Mononuclear cell (primary cell): Measurements from ENCODE around the gene CCN5. TPM values are rescaled to one million over a fixed set of nuclear protein-coding genes. Genes with fewer than 3 reads are reported as not detected.

ENCODE experiments used
- H3K27me3 ChIP-seq: 2 replicates; pipeline ENCODE4 v1.6.0; 2011; ENCODE audit warnings: low read length, control low read depth; ENCODE audit not compliant: insufficient read depth
- H3K4me1 ChIP-seq: 2 replicates; pipeline ENCODE4 v1.5.1; 2011; ENCODE audit warnings: mild to moderate bottlenecking, low read length, control low read depth; ENCODE audit not compliant: insufficient read depth
- H3K4me3 ChIP-seq: 2 replicates; pipeline ENCODE4 v1.5.1; 2011; ENCODE audit warnings: mild to moderate bottlenecking, low read length, moderate library complexity
- H3K9me3 ChIP-seq: 2 replicates; pipeline ENCODE4 v1.5.1; 2011; ENCODE audit warnings: low read depth, mild to moderate bottlenecking, control low read depth, low read length
- total RNA-seq: library from RNA; depleted of rRNA; stranded (reverse); fragments of >200 nt; gene quantifications from one replicate; pipeline ENCODE4 v1.2.3, GENCODE V29; 2012

Gene CCN5
- total RNA-seq, 1 donor = not detected

DNA sequence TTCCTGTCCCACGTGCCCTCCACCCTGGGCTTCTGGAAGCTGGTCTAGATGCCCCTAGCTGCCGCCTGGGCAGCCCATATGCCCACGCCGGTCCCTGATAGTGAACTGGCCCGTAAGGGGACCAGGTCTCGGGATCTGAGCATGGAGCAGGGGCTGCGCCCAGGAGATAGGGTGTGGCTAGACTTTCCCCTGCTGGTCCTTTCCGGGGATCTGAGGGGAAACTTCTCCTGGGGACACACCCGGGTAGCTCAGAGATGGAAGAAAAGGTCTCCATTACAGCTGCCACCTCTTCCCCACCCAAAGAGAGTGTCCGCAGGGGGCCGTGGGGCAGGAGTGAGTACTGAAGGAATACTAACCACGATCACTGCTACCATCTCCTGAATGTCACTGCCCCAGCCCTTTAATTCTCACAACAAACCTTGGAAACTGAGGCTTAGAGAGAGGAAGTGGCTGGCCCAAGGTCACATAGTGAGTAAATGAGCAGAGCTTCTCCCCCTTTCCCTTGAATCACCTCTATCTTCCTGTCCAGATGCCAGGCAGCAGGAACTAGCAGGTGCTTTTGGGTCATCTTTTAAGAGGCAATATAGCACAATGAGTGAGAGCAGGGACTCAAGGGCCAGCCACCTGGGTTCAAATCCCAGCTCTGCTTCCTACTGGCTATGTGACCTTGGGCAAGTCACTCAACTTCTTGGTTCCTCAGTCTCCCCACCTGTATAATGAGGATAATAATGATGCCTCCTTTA, 11.8 kb upstream of the CCN5 start:
- no peaks in the 10 kb centered on the region for H3K27me3 ChIP-seq
- H3K4me1 ChIP-seq = no peaks in the 10 kb centered on the region
- no peaks in the 10 kb centered on the region for H3K9me3 ChIP-seq
- no peak overlapping the region for H3K4me3 ChIP-seq

GRCh38 chr20:44703956-44704488, 11.1 kb upstream of the CCN5 start:
- Histone ChIP-seq H3K4me1 (no peaks in the 10 kb centered on the region), H3K27me3 (no peaks in the 10 kb centered on the region), H3K9me3 (no peaks in the 10 kb centered on the region), H3K4me3 (no peak overlapping the region)

GRCh38 chr20:44704551-44704971, 10.6 kb upstream of the CCN5 start:
- H3K4me1 ChIP-seq = no peaks in the 10 kb centered on the region
- H3K4me3 ChIP-seq = no peak overlapping the region
- H3K27me3 ChIP-seq = no peaks in the 10 kb centered on the region
- no peaks in the 10 kb centered on the region for H3K9me3 ChIP-seq

DNA sequence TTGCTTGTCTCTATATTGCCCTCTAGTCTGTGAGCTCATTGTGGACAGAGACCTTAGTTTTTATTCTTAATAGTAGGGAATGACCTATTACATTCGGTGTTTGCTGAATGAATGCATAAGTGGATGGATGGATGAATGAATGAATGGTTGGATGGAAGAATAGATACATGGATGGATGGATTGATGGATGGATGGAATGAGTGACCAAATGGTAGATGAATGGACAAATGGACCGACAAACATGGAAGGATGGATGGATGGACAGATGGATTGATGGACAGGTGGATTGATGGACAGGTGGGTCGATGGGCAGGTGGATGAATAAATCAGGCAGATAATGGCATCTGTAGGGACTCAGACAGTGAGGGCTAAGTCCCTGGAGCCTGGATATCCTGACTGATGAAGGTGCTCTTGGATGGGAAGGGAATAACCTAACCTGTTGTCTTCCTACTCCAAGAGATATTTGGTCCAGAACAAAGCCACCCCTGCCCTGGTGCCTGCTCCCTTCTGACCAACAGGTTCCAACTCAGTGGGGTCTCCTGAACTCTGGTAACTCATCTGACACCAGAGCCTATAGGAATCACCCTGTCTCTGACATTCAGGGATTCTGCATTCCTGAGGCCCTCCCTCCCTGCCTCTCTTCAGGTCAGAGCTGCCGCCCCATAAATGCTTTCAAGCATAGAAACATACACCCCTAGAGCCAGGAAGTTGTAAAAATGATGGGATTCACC, 9.6 kb upstream of the CCN5 start:
- Histone ChIP-seq H3K27me3 (no peaks in the 10 kb centered on the region), H3K9me3 (no peaks in the 10 kb centered on the region), H3K4me1 (no peaks in the 10 kb centered on the region), H3K4me3 (no peak overlapping the region)

GRCh38 chr20:44706301-44707017, 8.7 kb upstream of the CCN5 start:
- H3K27me3 ChIP-seq = no peaks in the 10 kb centered on the region
- no peak overlapping the region for H3K4me3 ChIP-seq
- no peaks in the 10 kb centered on the region for H3K4me1 ChIP-seq
- no peaks in the 10 kb centered on the region for H3K9me3 ChIP-seq

DNA sequence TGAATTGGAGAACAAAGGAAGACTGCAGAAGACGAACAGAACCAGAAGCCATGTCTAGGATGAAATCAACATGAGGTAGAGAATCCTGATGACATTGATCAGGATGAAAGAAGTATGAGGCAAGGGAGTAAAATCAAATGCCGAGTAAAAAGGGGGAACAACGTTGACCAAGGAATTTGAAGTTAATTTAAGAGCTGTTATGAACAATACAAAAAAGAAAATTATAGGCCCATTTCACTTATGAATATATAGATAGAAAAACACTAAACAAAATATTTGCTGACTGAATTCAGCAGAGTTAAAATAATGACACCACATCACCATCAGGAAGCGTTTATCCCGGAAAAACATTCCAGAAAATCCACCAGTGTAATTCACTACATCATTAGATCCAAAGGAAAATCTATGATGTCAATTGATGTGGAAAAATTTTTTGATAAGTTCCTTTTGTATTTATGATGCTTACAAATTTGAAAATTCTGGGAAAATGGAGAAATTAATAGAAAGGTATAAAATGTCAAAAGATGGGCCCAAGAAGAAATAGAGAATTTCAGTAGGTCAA, 8.1 kb upstream of the CCN5 start:
- Histone ChIP-seq H3K4me1 (no peaks in the 10 kb centered on the region), H3K27me3 (no peaks in the 10 kb centered on the region), H3K4me3 (no peak overlapping the region), H3K9me3 (no peaks in the 10 kb centered on the region)

- Histone ChIP-seq H3K9me3 (no peaks in the 10 kb centered on the region), H3K4me1 (peaks cover under 1% of the 10 kb centered on the region), H3K27me3 (no peaks in the 10 kb centered on the region), H3K4me3 (no peak overlapping the region)
Measured at GRCh38 chr20:44709380-44709779, 5.8 kb upstream of the CCN5 start.

DNA sequence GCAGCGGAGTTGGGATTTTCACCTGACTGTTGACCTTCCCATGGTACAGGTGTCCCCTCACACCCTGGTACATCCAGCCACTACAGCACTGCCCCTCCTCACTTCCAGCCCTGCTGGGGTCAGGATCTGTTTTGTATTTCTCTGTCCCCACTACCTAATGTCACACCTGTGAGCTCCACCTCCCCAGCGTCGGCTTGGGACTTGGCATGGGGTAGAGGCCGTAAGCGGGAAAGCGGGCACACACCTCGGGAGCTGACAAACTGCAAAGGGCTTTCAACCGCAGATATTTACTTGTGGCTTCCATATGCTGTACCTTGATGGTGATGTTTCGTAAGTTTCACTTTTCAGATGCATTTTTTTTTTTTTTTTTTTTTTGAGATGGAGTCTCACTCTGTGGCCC, 5.4 kb upstream of the CCN5 start:
- H3K9me3 ChIP-seq = no peaks in the 10 kb centered on the region
- H3K4me1 ChIP-seq = peaks cover 4% of the 10 kb centered on the region
- H3K4me3 ChIP-seq = no peak overlapping the region
- no peaks in the 10 kb centered on the region for H3K27me3 ChIP-seq

DNA sequence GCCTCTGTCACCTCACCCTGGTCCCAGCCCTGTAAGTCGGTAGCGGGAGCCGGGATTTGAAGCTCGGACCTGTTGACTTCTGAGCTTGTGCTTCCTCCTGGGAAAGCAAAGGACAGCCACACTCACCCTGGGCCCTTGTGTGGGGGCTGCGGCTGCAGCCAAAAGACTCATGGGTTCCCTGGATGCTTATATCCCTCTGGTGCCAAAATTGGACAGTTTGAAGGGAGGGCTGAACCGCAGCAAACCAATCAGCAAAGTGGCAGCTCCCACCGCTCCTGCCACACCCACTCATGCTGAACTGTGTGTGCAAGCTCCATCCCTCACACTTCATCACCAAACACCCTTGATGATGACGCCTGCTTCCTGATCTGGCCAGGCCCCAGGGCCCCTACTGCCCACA, 3.9 kb upstream of the CCN5 start:
- Histone ChIP-seq H3K27me3 (no peaks in the 10 kb centered on the region), H3K4me1 (peaks cover 4% of the 10 kb centered on the region)

GRCh38 chr20:44714102-44714700, 968 bp upstream of the CCN5 start:
- Histone ChIP-seq H3K4me1 (peaks cover 4% of the 10 kb centered on the region), H3K4me3 (no peak overlapping the region), H3K27me3 (no peaks in the 10 kb centered on the region), H3K9me3 (no peaks in the 10 kb centered on the region)

More for the DNA sequence above, 3.9 kb upstream of the CCN5 start:
- H3K4me3 ChIP-seq = no peak overlapping the region
- H3K9me3 ChIP-seq = no peaks in the 10 kb centered on the region

- Histone ChIP-seq H3K4me1 (peaks cover 4% of the 10 kb centered on the region), H3K27me3 (no peaks in the 10 kb centered on the region), H3K4me3 (no peak overlapping the region), H3K9me3 (no peaks in the 10 kb centered on the region)
Measured at GRCh38 chr20:44715499-44716308, 535 bp downstream of the CCN5 start.

GRCh38 chr20:44716309-44717106, 1.3 kb downstream of the CCN5 start:
- H3K4me3 ChIP-seq = no peak overlapping the region

DNA sequence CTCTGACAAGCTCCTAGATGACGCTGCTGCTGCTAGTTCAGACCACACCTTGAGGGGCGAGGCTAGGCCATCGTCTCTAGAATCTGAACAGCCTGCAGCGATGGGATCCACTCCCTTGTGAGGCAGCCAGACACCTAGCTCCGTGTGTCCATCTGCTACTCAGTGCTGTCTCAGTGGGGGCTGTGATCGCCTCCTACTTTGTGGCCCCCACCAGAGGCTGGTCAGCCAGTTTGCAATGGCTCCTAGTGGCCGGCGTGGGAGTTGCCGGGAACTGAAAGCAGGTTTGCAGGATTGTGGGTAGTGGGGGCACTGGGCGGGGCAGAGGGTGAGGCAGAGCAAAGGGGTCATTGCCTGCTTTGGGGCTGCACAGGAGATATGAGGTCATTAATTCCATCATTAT, 2.8 kb downstream of the CCN5 start:
- Histone ChIP-seq H3K4me1 (peaks cover 4% of the 10 kb centered on the region), H3K27me3 (no peaks in the 10 kb centered on the region)

More at GRCh38 chr20:44716309-44717106, 1.3 kb downstream of the CCN5 start:
- Histone ChIP-seq H3K9me3 (no peaks in the 10 kb centered on the region), H3K4me1 (peaks cover 4% of the 10 kb centered on the region), H3K27me3 (no peaks in the 10 kb centered on the region)

More for the DNA sequence above, 2.8 kb downstream of the CCN5 start:
- Histone ChIP-seq H3K4me3 (no peak overlapping the region), H3K9me3 (no peaks in the 10 kb centered on the region)
